Duodenal mucosa (tissue), 2 donors: ENCODE data around the gene PLAAT2.
"Not testable (repeated sequence)": the region's sequence is repeated elsewhere in the genome, so short reads cannot be mapped to it uniquely, and the experiment has no call there.

Experiments used
- H3K27ac ChIP-seq: one replicate; pipeline ENCODE4 v1.7.0; 2013; ENCODE audit warnings: low read depth, low read length
- H3K27me3 ChIP-seq, 2 donors: one replicate each; pipeline ENCODE4 v1.7.0; 2013; ENCODE audit warnings: low read length in 2 of 2, control low read depth in 1 of 2; ENCODE audit not compliant: insufficient read depth in 2 of 2, control insufficient read depth in 1 of 2
- H3K36me3 ChIP-seq, 2 donors: one replicate each; pipeline ENCODE4 v1.7.0; 2013; ENCODE audit warnings: low read length in 2 of 2, control low read depth in 1 of 2; ENCODE audit not compliant: insufficient read depth in 2 of 2, control insufficient read depth in 1 of 2
- H3K4me1 ChIP-seq, 2 donors: one replicate each; pipeline ENCODE4 v1.7.0; 2013; ENCODE audit warnings: low read length in 2 of 2, control low read depth in 1 of 2; ENCODE audit not compliant: insufficient read depth in 2 of 2, control insufficient read depth in 1 of 2
- H3K4me3 ChIP-seq, 2 donors: one replicate each; pipeline ENCODE4 v1.7.0; 2013; ENCODE audit warnings: low read length in 2 of 2, low read depth in 1 of 2
- H3K9ac ChIP-seq, 2 donors: one replicate each; pipeline ENCODE4 v1.7.0; 2013; ENCODE audit warnings: low read length in 2 of 2, low read depth in 1 of 2
- H3K9me3 ChIP-seq, 2 donors: one replicate each; pipeline ENCODE4 v1.7.0; 2013; ENCODE audit warnings: low read length in 2 of 2, control low read depth in 1 of 2; ENCODE audit not compliant: control insufficient read depth in 1 of 2

The PLAAT2 gene

DNA sequence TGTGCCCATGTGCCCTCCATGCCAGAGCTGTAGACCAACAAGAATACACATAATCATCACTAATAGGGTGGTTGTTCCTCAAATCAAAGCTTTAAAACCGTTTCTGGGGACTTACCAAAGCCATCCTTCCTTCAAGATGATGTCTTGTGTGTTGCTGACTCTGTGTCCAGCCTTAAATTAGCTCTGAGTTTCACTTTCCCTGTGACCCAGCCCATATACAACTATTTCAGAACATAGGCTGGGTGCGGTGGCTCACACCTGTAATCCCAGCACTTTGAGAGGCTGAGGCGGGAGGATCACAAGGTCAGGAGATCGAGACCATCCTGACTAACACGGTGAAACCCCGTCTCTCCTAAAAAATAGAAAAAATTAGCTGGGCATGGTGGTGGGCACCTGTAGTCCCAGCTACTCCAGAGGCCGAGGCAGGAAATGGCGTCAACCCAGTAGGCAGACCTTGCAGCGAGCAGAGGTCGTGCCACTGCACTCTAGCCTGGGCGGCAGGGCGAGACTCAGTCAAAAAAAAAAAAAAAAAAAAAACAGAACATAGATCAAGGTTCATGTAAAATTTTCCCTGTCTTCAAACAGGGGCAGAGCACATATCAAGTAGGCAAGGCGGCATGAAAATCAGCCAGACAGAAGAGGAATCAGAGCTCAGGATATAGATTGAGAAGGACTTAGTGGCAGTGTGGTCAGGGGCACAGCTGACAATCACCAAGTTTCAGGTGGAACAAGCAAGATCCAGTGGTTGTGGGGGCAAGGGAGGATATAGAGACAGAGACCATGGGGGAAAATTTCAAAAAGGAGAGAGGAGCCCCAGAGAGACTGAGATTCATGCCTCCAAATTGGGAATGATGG, at the start of gene PLAAT2:
PLAAT2 (minus strand) TSS at position 179 of the 855 bp plus-strand sequence; CDS start at position 124, 55 bp downstream.
- H3K27ac ChIP-seq = peak within 1 kb of the TSS; percentile 90
- H3K4me1 ChIP-seq = peaks cover 29 to 51% of the 10 kb centered on the region in 2 donors
- no peaks in the 10 kb centered on the region for H3K9me3 ChIP-seq
- peak within 1 kb of the TSS; percentile 34 to 50 for H3K4me3 ChIP-seq
- no peaks in the 10 kb centered on the region for H3K36me3 ChIP-seq
- H3K9ac ChIP-seq = peak within 1 kb of the TSS; percentile 16 to 55
- no peaks in the 10 kb centered on the region for H3K27me3 ChIP-seq

- Histone ChIP-seq H3K27me3 (no peaks in the 10 kb centered on the region), H3K9ac (no peak overlapping the region), H3K4me3 (no peak overlapping the region), H3K4me1 (peaks cover 26 to 28% of the 10 kb centered on the region in 2 donors), H3K9me3 (no peaks in the 10 kb centered on the region), H3K36me3 (no peaks in the 10 kb centered on the region), H3K27ac (no peak overlapping the region)
Measured at GRCh38 chr11:63612181-63612580, 49.0 kb upstream of the PLAAT2 start.

DNA sequence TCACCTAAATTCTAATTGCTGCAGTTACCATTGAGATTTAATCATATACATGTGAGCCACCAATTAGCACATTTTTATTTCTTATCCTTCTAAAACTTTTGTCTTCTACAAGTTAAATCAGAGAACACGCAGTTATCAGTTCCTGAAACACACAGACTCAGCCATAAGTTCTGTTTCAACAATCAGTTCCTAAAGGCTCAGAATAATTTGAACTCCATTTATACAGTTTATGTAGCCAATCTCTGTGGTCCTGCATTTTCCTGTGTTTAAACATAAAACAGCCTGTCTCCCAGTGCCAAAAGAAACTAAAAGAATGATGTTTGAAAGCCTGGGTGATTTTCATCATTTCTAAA, 48.2 kb upstream of the PLAAT2 start:
- H3K36me3 ChIP-seq = no peaks in the 10 kb centered on the region
- H3K4me1 ChIP-seq = peaks cover 26 to 28% of the 10 kb centered on the region in 2 donors
- no peaks in the 10 kb centered on the region for H3K27me3 ChIP-seq
- no peak overlapping the region for H3K9ac ChIP-seq
- H3K9me3 ChIP-seq = no peaks in the 10 kb centered on the region
- H3K27ac ChIP-seq = no peak overlapping the region
- no peak overlapping the region for H3K4me3 ChIP-seq

DNA sequence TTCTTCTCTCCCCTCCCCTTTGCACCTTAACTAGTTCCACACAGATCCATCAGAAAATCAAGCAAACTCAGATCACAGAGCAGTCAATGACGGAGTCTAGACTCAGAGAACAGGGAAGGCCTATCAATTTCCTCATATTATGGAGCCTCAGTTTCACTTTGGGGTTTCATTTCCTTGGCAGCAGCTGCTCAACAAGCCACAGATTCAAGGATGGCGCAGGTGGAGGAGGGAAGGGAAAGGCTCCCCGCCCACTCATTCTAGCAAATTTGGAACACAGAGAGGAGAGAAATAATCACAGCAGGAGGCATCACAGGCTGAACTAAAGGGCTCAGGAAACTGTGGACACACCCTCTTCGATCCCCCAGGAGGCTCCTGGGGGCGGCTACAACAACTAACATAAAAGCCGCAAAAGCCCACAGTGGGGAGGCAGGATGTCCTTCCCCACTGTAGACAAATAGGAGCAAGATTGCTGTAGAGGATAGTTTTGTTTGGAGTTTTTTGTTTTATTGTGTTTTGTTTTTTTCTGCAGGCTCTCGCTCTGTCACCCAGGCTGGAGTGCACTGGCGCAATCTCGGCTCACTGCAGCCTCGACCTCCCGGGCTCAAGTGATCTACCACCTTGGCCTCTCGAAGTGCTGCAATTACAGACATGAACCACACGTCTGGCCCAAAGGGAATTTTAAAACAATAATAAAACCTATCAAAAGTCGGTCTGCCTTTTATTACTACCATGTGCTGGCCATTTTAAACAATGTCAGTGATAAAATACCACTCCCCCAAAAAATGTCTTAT, 47.6 kb upstream of the PLAAT2 start:
- Histone ChIP-seq H3K4me3 (no peak overlapping the region), H3K27me3 (no peaks in the 10 kb centered on the region), H3K9ac (no peak overlapping the region), H3K27ac (no peak overlapping the region), H3K4me1 (peaks cover 26 to 28% of the 10 kb centered on the region in 2 donors), H3K36me3 (no peaks in the 10 kb centered on the region), H3K9me3 (no peaks in the 10 kb centered on the region)

GRCh38 chr11:63609971-63610580, 46.9 kb upstream of the PLAAT2 start:
- H3K9me3 ChIP-seq = no peaks in the 10 kb centered on the region
- no peaks in the 10 kb centered on the region for H3K36me3 ChIP-seq
- H3K27me3 ChIP-seq = no peaks in the 10 kb centered on the region
- H3K27ac ChIP-seq = no peak overlapping the region
- H3K4me1 ChIP-seq = peaks cover 26 to 28% of the 10 kb centered on the region in 2 donors
- H3K9ac ChIP-seq = no peak overlapping the region
- no peak overlapping the region for H3K4me3 ChIP-seq

- Histone ChIP-seq H3K27me3 (no peaks in the 10 kb centered on the region), H3K36me3 (no peaks in the 10 kb centered on the region), H3K9ac (peak overlapping the region; percentile 5 to 10), H3K4me3 (peak overlapping the region in 1 of 2 donors; percentile 16), H3K9me3 (no peaks in the 10 kb centered on the region), H3K4me1 (peaks cover 26 to 28% of the 10 kb centered on the region in 2 donors), H3K27ac (no peak overlapping the region)
Measured at GRCh38 chr11:63609536-63609935, 46.4 kb upstream of the PLAAT2 start.

- H3K27ac ChIP-seq = no peak overlapping the region
- H3K4me1 ChIP-seq = peaks cover 26 to 28% of the 10 kb centered on the region in 2 donors
- no peaks in the 10 kb centered on the region for H3K36me3 ChIP-seq
- H3K4me3 ChIP-seq = no peak overlapping the region
- no peaks in the 10 kb centered on the region for H3K27me3 ChIP-seq
- H3K9ac ChIP-seq = peak overlapping the region; percentile 5 to 10
- no peaks in the 10 kb centered on the region for H3K9me3 ChIP-seq
Measured at GRCh38 chr11:63608353-63609345, 45.5 kb upstream of the PLAAT2 start.

- H3K36me3 ChIP-seq = no peaks in the 10 kb centered on the region
- no peak overlapping the region for H3K4me3 ChIP-seq
- H3K27ac ChIP-seq = no peak overlapping the region
- H3K4me1 ChIP-seq = peaks cover 0 to 1% of the 10 kb centered on the region in 2 donors
- H3K9me3 ChIP-seq = no peaks in the 10 kb centered on the region
- H3K27me3 ChIP-seq = no peaks in the 10 kb centered on the region
- no peak overlapping the region for H3K9ac ChIP-seq
Measured at GRCh38 chr11:63603180-63603518, 40.0 kb upstream of the PLAAT2 start.

DNA sequence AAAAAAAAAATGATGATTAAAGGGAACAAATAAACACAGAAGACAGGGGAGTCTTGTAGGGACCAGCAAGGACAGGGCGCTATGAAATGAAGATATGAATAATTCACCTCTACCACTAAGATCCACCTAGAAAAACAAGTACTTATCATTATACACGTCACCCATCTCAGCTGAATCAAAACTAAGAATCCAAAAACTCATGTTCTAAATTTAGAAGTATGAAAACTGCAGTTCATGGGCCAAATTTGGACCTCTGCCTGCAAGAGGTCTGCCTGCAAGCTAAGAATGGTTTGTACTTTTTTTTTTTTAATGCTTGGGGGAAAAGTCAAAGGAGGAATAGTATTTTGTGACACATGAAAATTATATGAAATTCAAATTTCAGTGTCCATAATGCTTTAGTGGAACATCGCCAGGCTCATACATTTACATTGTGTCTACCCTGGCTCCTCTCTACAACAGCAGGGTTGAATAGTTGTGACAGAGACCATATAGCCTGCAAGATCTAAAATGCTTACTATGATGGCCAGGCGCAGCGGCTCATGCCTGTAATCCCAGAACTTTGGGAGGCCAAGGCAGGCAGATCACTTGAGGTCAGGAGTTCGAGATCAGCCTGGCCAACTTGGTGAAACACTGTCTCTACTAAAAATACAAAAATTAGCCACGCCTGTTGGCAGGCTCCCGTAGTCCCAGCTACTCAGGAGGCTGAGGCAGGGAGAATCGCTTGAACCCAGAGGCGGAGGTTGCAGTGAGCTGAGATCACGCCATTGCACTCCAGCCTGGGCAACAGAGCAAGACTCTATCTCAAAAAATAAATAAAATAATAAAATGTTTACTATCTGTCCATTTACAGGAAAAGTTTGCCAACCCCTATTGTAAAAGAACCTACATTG, 39.4 kb upstream of the PLAAT2 start:
- not testable (repeated sequence) for H3K9ac ChIP-seq, H3K36me3 ChIP-seq, H3K27me3 ChIP-seq, H3K4me1 ChIP-seq, H3K27ac ChIP-seq, H3K9me3 ChIP-seq, H3K4me3 ChIP-seq
